Lung microvascular endothelial cell (primary cell): ENCODE data around the gene SH3RF3. TPM values are rescaled to one million over a fixed set of nuclear protein-coding genes. Genes with fewer than 3 reads are reported as not detected.

Experiments used
- DNase-seq, 2 donors: peaks; one replicate each; pipeline versions ENCODE4 v3.0.0 to v3.0.0-alpha.2; 2010; ENCODE audit warnings: low read depth in 2 of 2
- total RNA-seq: library from RNA; depleted of rRNA; stranded (reverse); fragments of >200 nt; gene quantifications from 2 replicates; pipeline ENCODE4 v1.2.1, GENCODE V29; 2014

The SH3RF3 gene
- total RNA-seq, 1 donor from 2014 or later: 7.3 TPM

GRCh38 chr2:109348671-109349502 is 219.9 kb downstream of the SH3RF3 start:
- DNase-seq: peak; percentile 49 to 60

GRCh38 chr2:109349503-109350465 is 220.8 kb downstream of the SH3RF3 start:
- no peak for DNase-seq

- no peak for DNase-seq
Measured at GRCh38 chr2:109350526-109350925, 221.5 kb downstream of the SH3RF3 start.

GRCh38 chr2:109351164-109351756 is 222.3 kb downstream of the SH3RF3 start:
- peak in 1 of 2 donors; percentile 80 for DNase-seq

GRCh38 chr2:109352056-109352897 is 223.3 kb downstream of the SH3RF3 start:
- peak; percentile 28 to 37 for DNase-seq

GRCh38 chr2:109352898-109353689 is 224.1 kb downstream of the SH3RF3 start:
- no peak for DNase-seq

- DNase-seq: no peak
Measured at GRCh38 chr2:109353806-109354745, 225.1 kb downstream of the SH3RF3 start.

GRCh38 chr2:109355192-109355843 is 226.3 kb downstream of the SH3RF3 start:
- no peak for DNase-seq

GRCh38 chr2:109356324-109357035 is 227.5 kb downstream of the SH3RF3 start:
- no peak for DNase-seq

GRCh38 chr2:109364217-109364616 is 235.2 kb downstream of the SH3RF3 start:
- no peak for DNase-seq

- no peak for DNase-seq
Measured at GRCh38 chr2:109365131-109365530, 236.1 kb downstream of the SH3RF3 start.

- no peak for DNase-seq
Measured at GRCh38 chr2:109367683-109368082, 238.7 kb downstream of the SH3RF3 start.

- DNase-seq: no peak
Measured at GRCh38 chr2:109368798-109369197, 239.8 kb downstream of the SH3RF3 start.

- DNase-seq: no peak
Measured at GRCh38 chr2:109369671-109370191, 240.7 kb downstream of the SH3RF3 start.

- DNase-seq: no peak
Measured at GRCh38 chr2:109370399-109371035, 241.5 kb downstream of the SH3RF3 start.

GRCh38 chr2:109371481-109372170 is 242.6 kb downstream of the SH3RF3 start:
- no peak for DNase-seq
